ENCODE results near the gene RAD51B.

GRCh38 chr14:68225321-68225720 is 405.7 kb downstream of the RAD51B start:
- TF ChIP-seq POLR2A (IDR thresholded peaks at IDR 0.05; ENCODE audit: low read depth, low read length): no peak
- TF ChIP-seq POLR2AphosphoS5 (IDR thresholded peaks at IDR 0.05; ENCODE audit: low read depth, low read length): no peak
- no peak for TF ChIP-seq TAF1 (IDR thresholded peaks at IDR 0.05; ENCODE audit: borderline replicate concordance, low read depth, low read length)

Data from GM12892 (cell line).